AG09319 (cell line): ENCODE data around the gene DOK6.

ENCODE experiments used
- DNase-seq: peaks from one replicate; pipeline ENCODE4 v3.0.0-alpha.2; 2010; ENCODE audit warnings: low read depth; ENCODE audit errors: extremely low read depth
- TF ChIP-seq, protein P1 (sequence below): IDR thresholded peaks from 2 replicates; pipeline ENCODE4 v1.5.1; 2011; ENCODE audit warnings: low read depth, mild to moderate bottlenecking, inconsistent platforms, low read length, moderate library complexity

The DOK6 gene

DNA sequence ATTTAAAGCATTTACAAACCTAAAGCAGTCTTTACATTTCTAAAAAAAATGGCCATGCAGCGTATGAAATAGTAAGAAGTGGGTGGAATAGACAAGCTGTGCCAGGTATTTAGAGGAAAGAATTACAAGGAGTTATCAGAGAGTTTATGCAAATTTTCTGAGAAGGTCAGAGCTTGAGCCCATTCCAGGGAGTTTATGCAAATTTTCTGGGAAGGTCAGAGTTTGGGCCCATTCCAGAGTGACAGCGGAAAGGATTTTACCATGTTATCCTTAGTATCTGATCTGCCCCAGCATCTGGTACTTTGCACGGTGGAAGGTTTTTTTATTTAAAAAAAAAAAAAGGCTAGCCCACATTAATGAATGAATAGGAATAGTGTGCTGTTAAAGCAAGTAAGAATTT, 1.4 kb upstream of the DOK6 start:
- TF ChIP-seq, protein P1, sequence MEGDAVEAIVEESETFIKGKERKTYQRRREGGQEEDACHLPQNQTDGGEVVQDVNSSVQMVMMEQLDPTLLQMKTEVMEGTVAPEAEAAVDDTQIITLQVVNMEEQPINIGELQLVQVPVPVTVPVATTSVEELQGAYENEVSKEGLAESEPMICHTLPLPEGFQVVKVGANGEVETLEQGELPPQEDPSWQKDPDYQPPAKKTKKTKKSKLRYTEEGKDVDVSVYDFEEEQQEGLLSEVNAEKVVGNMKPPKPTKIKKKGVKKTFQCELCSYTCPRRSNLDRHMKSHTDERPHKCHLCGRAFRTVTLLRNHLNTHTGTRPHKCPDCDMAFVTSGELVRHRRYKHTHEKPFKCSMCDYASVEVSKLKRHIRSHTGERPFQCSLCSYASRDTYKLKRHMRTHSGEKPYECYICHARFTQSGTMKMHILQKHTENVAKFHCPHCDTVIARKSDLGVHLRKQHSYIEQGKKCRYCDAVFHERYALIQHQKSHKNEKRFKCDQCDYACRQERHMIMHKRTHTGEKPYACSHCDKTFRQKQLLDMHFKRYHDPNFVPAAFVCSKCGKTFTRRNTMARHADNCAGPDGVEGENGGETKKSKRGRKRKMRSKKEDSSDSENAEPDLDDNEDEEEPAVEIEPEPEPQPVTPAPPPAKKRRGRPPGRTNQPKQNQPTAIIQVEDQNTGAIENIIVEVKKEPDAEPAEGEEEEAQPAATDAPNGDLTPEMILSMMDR = no peak
- no peak for DNase-seq

DNA sequence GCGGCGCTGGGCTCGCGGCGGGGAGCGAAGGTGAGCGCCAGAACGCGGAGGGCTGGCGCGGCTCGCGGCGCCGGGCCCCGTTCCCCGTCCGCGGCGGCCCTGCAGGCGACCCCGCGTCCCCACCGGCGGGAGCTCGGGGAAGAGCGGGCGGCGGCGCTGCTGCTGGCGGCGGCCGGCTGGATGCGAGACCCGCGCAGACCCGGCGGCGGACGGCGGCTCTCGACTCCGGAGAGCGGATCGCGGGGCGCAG, 213 bp downstream of the DOK6 start:
- DNase-seq = no peak
- TF ChIP-seq, protein P1 = no peak

DNA sequence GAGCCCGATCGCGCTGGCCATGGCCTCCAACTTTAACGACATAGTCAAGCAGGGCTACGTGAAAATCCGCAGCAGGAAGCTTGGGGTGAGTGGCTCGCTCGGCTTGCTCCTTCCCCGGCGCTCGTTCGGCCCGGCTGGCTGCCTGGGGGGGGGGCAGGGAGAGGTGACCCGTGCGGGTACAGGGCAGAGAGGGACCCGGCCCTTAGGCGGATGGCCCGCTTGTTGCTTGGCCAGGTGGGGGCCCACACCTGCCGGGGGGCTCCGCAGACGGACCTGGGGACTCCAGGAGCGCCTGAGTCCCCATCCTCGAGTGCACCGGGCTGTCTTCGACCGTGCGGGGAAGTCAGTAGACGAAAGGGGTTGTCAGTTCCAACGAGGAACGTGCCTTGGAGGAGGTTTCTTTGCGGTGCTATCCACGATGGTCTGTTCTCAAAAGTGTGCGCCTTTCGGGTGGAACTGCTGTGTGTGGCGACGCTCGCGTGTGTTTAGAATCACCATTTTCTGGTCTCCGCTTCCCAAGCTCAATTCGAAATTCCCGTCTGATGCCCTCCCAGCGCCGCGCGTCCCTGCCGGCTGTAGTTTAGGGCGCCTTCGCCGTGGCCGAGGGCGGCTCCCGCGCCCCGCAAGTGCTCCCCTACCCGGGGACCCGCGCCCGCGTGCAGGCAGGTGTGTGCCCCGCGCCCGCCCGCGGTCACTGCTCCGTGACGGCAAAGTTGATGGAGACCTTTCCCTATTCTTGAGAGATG, 711 bp downstream of the DOK6 start:
- TF ChIP-seq, protein P1 = no peak
- no peak for DNase-seq

DNA sequence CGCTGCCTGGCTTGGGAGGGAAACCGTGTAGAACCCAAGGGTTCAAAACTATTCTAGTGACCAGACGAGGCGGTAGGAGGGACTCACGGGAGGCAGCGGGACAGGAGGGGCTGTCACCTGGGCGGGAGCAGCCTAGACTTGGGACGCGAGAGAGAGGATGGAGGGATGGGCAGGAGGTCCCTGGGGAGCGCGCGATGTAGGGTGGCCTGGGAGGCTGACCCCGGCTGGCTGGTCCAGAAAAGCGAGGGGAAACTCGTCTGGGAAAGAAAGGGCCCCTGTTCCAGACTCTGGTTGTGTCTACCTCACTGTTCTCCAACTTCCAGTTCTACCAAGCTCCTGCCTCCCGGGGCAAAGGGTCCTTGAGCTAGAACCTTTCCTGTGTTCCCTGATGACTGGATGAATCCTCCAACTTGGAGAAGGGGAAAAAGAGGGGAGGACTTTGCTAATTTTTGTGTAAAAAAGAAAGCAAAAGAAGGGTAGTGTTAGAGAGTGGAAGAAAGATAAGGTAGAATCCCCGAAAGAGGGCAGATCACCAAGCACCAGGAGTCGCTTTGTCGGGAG, 1.4 kb downstream of the DOK6 start:
- TF ChIP-seq, protein P1 = no peak
- no peak for DNase-seq

DNA sequence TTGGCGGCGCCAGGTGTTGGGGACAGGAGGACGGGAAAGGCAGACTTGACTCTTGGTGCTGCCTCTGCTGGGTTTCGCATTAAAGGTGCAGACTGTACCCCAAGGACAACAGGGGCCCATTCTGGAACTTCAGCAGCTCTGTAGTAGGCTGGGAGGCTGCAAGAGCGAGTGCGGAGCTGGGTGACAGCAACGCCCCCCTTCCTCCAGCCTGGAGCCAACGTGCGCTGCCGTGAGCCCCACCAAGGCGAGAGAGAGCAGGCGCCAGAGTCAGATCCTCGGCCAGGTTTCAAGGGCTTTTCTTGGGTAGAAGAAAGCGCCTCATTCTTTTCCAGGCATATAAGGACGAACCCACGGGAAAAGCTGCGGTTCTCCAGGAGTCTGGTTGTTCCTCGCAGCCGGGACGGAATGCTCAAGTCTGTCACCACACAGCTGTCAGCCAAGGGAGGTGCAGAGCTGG, 1.9 kb downstream of the DOK6 start:
- DNase-seq = no peak
- TF ChIP-seq, protein P1 = no peak

DNA sequence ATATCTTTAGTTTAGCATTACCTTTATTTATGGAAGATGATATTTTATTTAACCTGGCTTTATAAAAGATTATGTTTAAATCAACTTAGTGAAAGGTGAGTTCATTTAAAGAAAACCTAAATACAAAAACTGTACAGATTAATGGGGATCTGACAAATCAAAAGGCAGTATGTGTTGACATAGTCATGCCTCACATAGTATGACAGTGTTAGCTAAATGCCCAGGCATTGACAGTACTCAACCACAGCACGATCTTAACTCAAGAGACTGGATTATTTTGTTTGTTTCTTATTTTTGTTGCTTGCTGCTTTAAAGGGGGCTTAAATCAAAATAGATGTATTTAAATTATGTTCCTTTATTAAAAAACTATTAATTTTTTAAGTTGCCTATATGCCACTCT, 7.8 kb downstream of the DOK6 start:
- no peak for DNase-seq
- TF ChIP-seq, protein P1 = no peak

DNA sequence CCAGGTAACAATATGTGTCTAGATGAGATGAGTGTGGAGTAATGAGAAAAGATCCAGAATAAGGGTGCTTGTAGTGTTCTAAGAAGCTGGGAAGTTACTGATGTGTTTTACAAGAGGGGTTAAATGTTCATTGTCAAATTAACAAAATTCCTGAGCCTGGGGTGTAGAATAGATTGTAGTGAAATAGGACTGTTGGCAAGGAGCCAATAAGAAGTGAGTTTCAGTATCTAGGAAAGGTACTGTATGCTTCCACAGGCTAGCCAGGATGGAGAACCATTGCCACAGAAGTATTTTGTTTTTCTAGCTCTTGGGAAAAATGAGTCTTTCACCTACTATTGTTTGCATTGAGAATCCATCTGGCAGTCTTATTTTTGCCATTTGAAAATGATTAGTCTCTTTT, 10.5 kb downstream of the DOK6 start:
- no peak for DNase-seq
- TF ChIP-seq, protein P1 = no peak
